K562 (cell line): ENCODE data around the gene POLR2M. TPM values are rescaled to one million over a fixed set of nuclear protein-coding genes. Genes with fewer than 3 reads are reported as not detected.

Experiments
- ATAC-seq: fragments of 200-7000 bp; cut with Tn5 transposase; 3 replicates; pipeline ENCODE4 v1.9.1; 2020; ENCODE audit warnings: moderate library complexity
- BruUV-seq: library from RNA; stranded (reverse); fragments of 400-500 nt; replicated peaks from 2 replicates; lab custom pipeline; 2021; lab: Mats Ljungman, UMichigan
- CTCF ChIA-PET: fragments of 300-600 bp; formaldehyde crosslinking; extraction: SDS; loops from one replicate; lab custom pipeline; 2021; ENCODE audit warnings: low intra/inter-chr PET ratio; lab: Yijun Ruan, JAX
- POLR2A ChIA-PET: fragments of 300-600, 350-650 bp; sonication (Branson Sonifier 250); formaldehyde crosslinking; extraction: SDS; loops from one replicate; lab custom pipeline; 2021; ENCODE audit warnings: antibody characterized with exemption, inconsistent platforms; lab: Yijun Ruan, JAX
- DNase-seq, 4 experiments: peaks; one replicate each; pipeline versions ENCODE4 v3.0.0 to v3.0.0-alpha.2; 2011 to 2018; ENCODE audit warnings: low spot score in 3 of 4, mixed read lengths in 3 of 4; ENCODE audit errors: extremely low read depth in 1 of 4
- FAIRE-seq: peaks from 2 replicates; lab custom pipeline; 2011; peaks lifted over from hg19 to GRCh38; lab: Jason Lieb, UNC
- H2AFZ ChIP-seq: 2 replicates; pipeline ENCODE4 v1.6.0; 2011; ENCODE audit warnings: low read depth, low read length, control low read depth, inconsistent platforms
- H3K27ac ChIP-seq: fragments of 200-600 bp; 3 replicates; pipeline ENCODE4 v1.8.0; 2011; ENCODE audit warnings: low read depth, mild to moderate bottlenecking, control low read depth, inconsistent platforms, low read length, moderate library complexity, mixed read lengths; ENCODE audit errors: extremely low read depth
- H3K27me3 ChIP-seq, 2 experiments: fragments of 300-600 bp in 1 of 2; 2 replicates in 1 of 2; 3 replicates in 1 of 2; pipeline versions ENCODE4 v1.6.0 to v1.8.0; 2011; ENCODE audit warnings: inconsistent platforms in 2 of 2, low read length in 2 of 2, mild to moderate bottlenecking in 1 of 2, mixed read lengths in 1 of 2, moderate library complexity in 1 of 2; ENCODE audit not compliant: control insufficient read depth in 2 of 2, insufficient read depth in 2 of 2
- H3K36me3 ChIP-seq: fragments of 300-600 bp; 3 replicates; pipeline ENCODE4 v1.8.0; 2011; ENCODE audit warnings: mild to moderate bottlenecking, low read length, inconsistent platforms; ENCODE audit not compliant: control insufficient read depth, insufficient read depth
- H3K4me1 ChIP-seq, 2 experiments: fragments of 200-600 bp in 1 of 2; replicated peaks in 1 of 2; 2 replicates in 1 of 2; 3 replicates in 1 of 2; pipeline versions ENCODE4 v1.5.1 to v1.8.0; 2011; ENCODE audit warnings: inconsistent platforms in 2 of 2, low read length in 2 of 2, mild to moderate bottlenecking in 1 of 2, mixed read lengths in 1 of 2, moderate library complexity in 1 of 2; ENCODE audit not compliant: control insufficient read depth in 2 of 2, insufficient read depth in 2 of 2
- H3K4me2 ChIP-seq: 2 replicates; pipeline ENCODE4 v1.6.1; 2011; ENCODE audit warnings: low read length, control low read depth, inconsistent platforms, mixed read lengths; ENCODE audit not compliant: insufficient read depth
- H3K4me3 ChIP-seq: fragments of 200-600 bp; sonication (generic), shearing (Covaris generic); 2 replicates; pipeline ENCODE4 v1.5.1; 2016; ENCODE audit warnings: control low read depth, inconsistent platforms
- H3K79me2 ChIP-seq: fragments of 200-600 bp; 3 replicates; pipeline ENCODE4 v1.8.0; 2011; ENCODE audit warnings: low read length, inconsistent platforms; ENCODE audit not compliant: control insufficient read depth, insufficient read depth
- H3K9ac ChIP-seq, 2 experiments: 2 replicates each; pipeline versions ENCODE4 v1.6.0 to v1.6.1; 2011; ENCODE audit warnings: low read depth in 2 of 2, low read length in 2 of 2, control low read depth in 1 of 2, inconsistent platforms in 1 of 2, mild to moderate bottlenecking in 1 of 2, mixed read lengths in 1 of 2; ENCODE audit not compliant: insufficient read depth in 1 of 2
- H3K9me1 ChIP-seq: one replicate; pipeline ENCODE4 v1.6.0; 2011; ENCODE audit warnings: inconsistent platforms, mild to moderate bottlenecking, low read length, moderate library complexity; ENCODE audit not compliant: control insufficient read depth, insufficient read depth
- H3K9me3 ChIP-seq: replicated peaks from 2 replicates; pipeline ENCODE4 v1.5.1; 2011; ENCODE audit warnings: low read depth, low read length, inconsistent platforms; ENCODE audit not compliant: control insufficient read depth, insufficient read depth
- H4K20me1 ChIP-seq: replicated peaks from 2 replicates; pipeline ENCODE4 v1.6.1; 2011; ENCODE audit warnings: low read length, inconsistent platforms, mixed read lengths; ENCODE audit not compliant: control insufficient read depth, insufficient read depth
- CBX2 ChIP-seq: fragments of 200-600 bp; sonication (generic); IDR thresholded peaks from one replicate; pipeline ENCODE4 v1.6.1; 2012; ENCODE audit warnings: mild to moderate bottlenecking, low read length, inconsistent platforms; ENCODE audit not compliant: insufficient read depth, poor library complexity, severe bottlenecking
- IFI16 ChIP-seq: fragments of 250-450 bp; sonication (Bioruptor Pico); IDR thresholded peaks from 2 replicates; pipeline ENCODE4 v2.1.2; 2022; ENCODE audit warnings: mild to moderate bottlenecking, inconsistent platforms
- MTA3 ChIP-seq: fragments of 450-650 bp; formaldehyde crosslinking; IDR thresholded peaks from 2 replicates; pipeline ENCODE4 v1.6.1; 2017; ENCODE audit warnings: mild to moderate bottlenecking, borderline replicate concordance
- RFX5 ChIP-seq: IDR thresholded peaks from 2 replicates; pipeline ENCODE4 v1.6.1; 2011; ENCODE audit warnings: low read depth, mild to moderate bottlenecking, improper control_type of control experiment, low read length
- ZC3H4 ChIP-seq: sonication (generic); formaldehyde crosslinking; IDR thresholded peaks from 2 replicates; pipeline ENCODE4 v1.9.0; 2021; ENCODE audit warnings: missing genetic modification reagents, borderline replicate concordance
- ZKSCAN3 ChIP-seq: fragments of 250-450 bp; sonication (Bioruptor Pico); IDR thresholded peaks from 2 replicates; pipeline ENCODE4 v1.4.0; 2020
- ZNF143 ChIP-seq: sonication (generic); formaldehyde crosslinking; IDR thresholded peaks from 2 replicates; pipeline ENCODE4 v1.9.0; 2022; ENCODE audit warnings: mild to moderate bottlenecking, missing genetic modification reagents
- ZNF311 ChIP-seq: fragments of 250-450 bp; sonication (Bioruptor Pico); IDR thresholded peaks from 2 replicates; pipeline ENCODE4 v1.4.0; 2020; ENCODE audit warnings: mild to moderate bottlenecking, moderate library complexity
- ZNF766 ChIP-seq: fragments of 200-800 bp; sonication (Bioruptor generic); conservative IDR thresholded peaks from 2 replicates; pipeline ENCODE4 v1.6.1; 2016; ENCODE audit warnings: missing genetic modification characterization, missing compliant biosample characterization
- ZSCAN29 ChIP-seq: fragments of 450-650 bp; IDR thresholded peaks from 2 replicates; pipeline ENCODE4 v1.6.1; 2017
- WGBS: fragments of 100-300 bp; shearing (Covaris generic); methylation state at CpG from one replicate; pipeline ENCODE4 v1.1.6; 2016; ENCODE audit warnings: low coverage, mixed read lengths; ENCODE audit not compliant: insufficient coverage; ENCODE audit errors: missing lambda C conversion rate; 5-methylcytosine and 5-hydroxymethylcytosine counted together
- in situ Hi-C: fragments of 300-500 bp; cut with MboI; formaldehyde crosslinking; loops from 4 replicates; pipeline ENCODE4 v1.15.0; 2018; ENCODE audit warnings: inconsistent platforms, mixed read lengths
- intact Hi-C: fragments of 100-400 bp; cut with micrococcal nuclease; formaldehyde crosslinking; loops from 2 replicates; pipeline ENCODE4 v1.14.2; 2022
- polyA plus RNA-seq, 8 experiments: library from polyadenylated mRNA; depleted of rRNA in 4 of 8; stranded (reverse) in 5 of 8; unstranded in 3 of 8; fragments of >200 nt; fragmentation: Nextera tagmentation in 2 of 8; fragmentation: Illumina TruSeq in 1 of 8; extraction: Ambion mirVana in 2 of 8; extraction: Trizol in 1 of 8; gene quantifications; 2 replicates each; pipeline versions ENCODE4 v1.2.1 to v1.2.3, GENCODE V29; 2011 to 2014; ENCODE audit warnings: inconsistent platforms in 1 of 8, missing spikeins in 1 of 8
- total RNA-seq, 7 experiments: library from RNA; depleted of rRNA in 6 of 7; stranded (reverse); fragments of >200 nt in 6 of 7; fragmentation: Illumina TruSeq in 2 of 7; extraction: Trizol in 2 of 7; gene quantifications; 2 replicates each; pipeline versions ENCODE4 v1.2.1 to v1.2.3, GENCODE V29; 2011 to 2021; ENCODE audit warnings: low replicate concordance in 1 of 7

Gene POLR2M
- total and polyA plus RNA-seq, 9 of the 15 experiments (the other 6 are each of a cell fraction or from before 2014, with no cell fraction given), result 9.2 to 1,050 (median 43.0) TPM

DNA sequence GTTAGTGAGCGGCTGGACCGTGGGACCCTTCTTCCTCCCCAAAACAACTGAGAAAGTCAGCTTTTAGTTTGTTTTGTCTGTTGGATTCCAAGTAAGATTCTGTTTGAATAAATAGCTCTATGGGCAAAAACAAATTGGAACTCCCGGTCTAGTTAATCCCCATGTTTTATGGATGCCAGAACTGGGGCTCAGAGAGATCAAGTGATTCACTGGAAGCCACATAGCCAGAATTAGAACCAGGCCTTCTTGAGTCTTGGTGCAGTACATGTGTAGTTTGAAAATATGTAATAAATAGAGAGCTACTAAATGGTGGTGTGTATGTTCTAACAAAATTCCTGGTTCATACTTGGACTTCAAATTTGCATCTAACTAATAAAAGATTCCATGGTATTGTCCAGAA, 29.3 kb upstream of the POLR2M start:
- in situ Hi-C loops (no loop called here), intact Hi-C loops (no loop called here)
- no peak overlapping the region for H2AFZ ChIP-seq
- H3K27ac ChIP-seq, result no peak overlapping the region
- H3K4me3 ChIP-seq, result no peak overlapping the region
- H3K9me1 ChIP-seq, result no peaks in the 10 kb centered on the region
- no TSS peak for BruUV-seq
- peaks cover 33 to 35% of the 10 kb centered on the region in 2 experiments for H3K27me3 ChIP-seq
- ATAC-seq, result no peak
- H3K79me2 ChIP-seq, result no peaks in the 10 kb centered on the region
- H3K36me3 ChIP-seq, result no peaks in the 10 kb centered on the region
- TF ChIP-seq CBX2 (peak; percentile 72), ZSCAN29 (no peak)
- H3K9me3 ChIP-seq, result no peaks in the 10 kb centered on the region
- CTCF ChIA-PET, result no interaction called here
- no peak for FAIRE-seq
- no peak overlapping the region for H3K4me2 ChIP-seq
- no peaks in the 10 kb centered on the region for H3K4me1 ChIP-seq
- no peak for DNase-seq
- POLR2A ChIA-PET, result interaction anchor here (0.6 to 2.2 kb wide), 2 partner anchors 29 to 507 kb away, joined by 3 to 7 read pairs; partner anchors contain the start of gene POLR2M
- H4K20me1 ChIP-seq, result no peaks in the 10 kb centered on the region
- H3K9ac ChIP-seq, result no peak overlapping the region
- WGBS, result 0% methylated on average over 3 of the region's 3 CpGs

GRCh38 chr15:57680021-57680420, 26.5 kb upstream of the POLR2M start:
- H3K36me3 ChIP-seq, result no peaks in the 10 kb centered on the region
- no peaks in the 10 kb centered on the region for H3K9me1 ChIP-seq
- no peaks in the 10 kb centered on the region for H3K79me2 ChIP-seq
- no peak overlapping the region for H3K27ac ChIP-seq
- H3K9me3 ChIP-seq, result no peaks in the 10 kb centered on the region
- no peak overlapping the region for H3K9ac ChIP-seq
- ATAC-seq (no peak), FAIRE-seq (no peak), DNase-seq (no peak)
- intact Hi-C loops, result no loop called here
- no peaks in the 10 kb centered on the region for H4K20me1 ChIP-seq
- H2AFZ ChIP-seq, result no peak overlapping the region
- TF ChIP-seq RFX5 (no peak), MTA3 (no peak), ZC3H4 (CRISPR knock-in tag) (no peak), ZNF311 (no peak), ZNF766 (CRISPR knock-in tag) (no peak), ZNF143 (CRISPR knock-in tag) (no peak), IFI16 (CRISPR knock-in tag) (no peak), ZKSCAN3 (no peak)
- H3K4me3 ChIP-seq, result no peak overlapping the region
- in situ Hi-C loops, result no loop called here
- POLR2A ChIA-PET, result interaction anchor here (0.5 to 1.1 kb wide), 2 partner anchors 26 to 113 kb away, joined by 4 to 5 read pairs; partner anchors contain the start of gene POLR2M
- peaks cover 37 to 46% of the 10 kb centered on the region in 2 experiments for H3K27me3 ChIP-seq
- CTCF ChIA-PET, result no interaction called here
- no TSS peak for BruUV-seq
- H3K4me2 ChIP-seq, result no peak overlapping the region
- WGBS, result 6% methylated on average over 1 of the region's 1 CpG
- H3K4me1 ChIP-seq, result no peaks in the 10 kb centered on the region
